ENCODE results near the gene NUDCD3.

- no peak for TF ChIP-seq CTCF (IDR thresholded peaks at IDR 0.05)
- TF ChIP-seq POLR2A (IDR thresholded peaks at IDR 0.05): no peak
Measured at GRCh38 chr7:44367475-44368043, 122.9 kb downstream of the NUDCD3 start.
